H1 (cell line): Measurements from ENCODE around the gene CNNM1.

ENCODE experiments used
- CHD1 ChIP-seq: IDR thresholded peaks from 2 replicates; pipeline ENCODE4 v1.6.1; 2012; ENCODE audit warnings: low read depth, low read length, improper control_type of control experiment
- CTCF ChIP-seq, 3 experiments: IDR thresholded peaks; 1 replicate in 2 of 3; 2 replicates in 1 of 3; pipeline versions ENCODE4 v1.5.1 to v1.6.1; 2011; ENCODE audit warnings: low read length in 3 of 3, mild to moderate bottlenecking in 3 of 3, inconsistent platforms in 2 of 3, low read depth in 1 of 3, moderate library complexity in 1 of 3; ENCODE audit not compliant: insufficient read depth in 1 of 3; ENCODE audit errors: control extremely low read depth in 1 of 3
- HDAC2 ChIP-seq, 2 experiments: fragments of 300-600 bp in 1 of 2; sonication (generic) in 1 of 2; IDR thresholded peaks; 2 replicates each; pipeline ENCODE4 v1.6.1; 2011 to 2012; ENCODE audit warnings: low read depth in 2 of 2, low read length in 2 of 2, mild to moderate bottlenecking in 2 of 2, moderate library complexity in 2 of 2, borderline replicate concordance in 1 of 2, inconsistent platforms in 1 of 2
- MAX ChIP-seq: IDR thresholded peaks from 2 replicates; pipeline ENCODE4 v1.6.1; 2012; ENCODE audit warnings: inconsistent platforms
- POLR2A ChIP-seq, 2 experiments: IDR thresholded peaks; 1 replicate in 1 of 2; 2 replicates in 1 of 2; pipeline ENCODE4 v1.6.1; 2011; ENCODE audit warnings: low read depth in 2 of 2, low read length in 2 of 2, mild to moderate bottlenecking in 2 of 2; ENCODE audit errors: control extremely low read depth in 1 of 2
- TBP ChIP-seq: IDR thresholded peaks from 2 replicates; pipeline ENCODE4 v1.6.1; 2011; ENCODE audit warnings: low read depth, low read length, improper control_type of control experiment
- ZNF274 ChIP-seq: IDR thresholded peaks from 2 replicates; pipeline ENCODE4 v1.7.0; 2012; ENCODE audit warnings: low read length, borderline replicate concordance; ENCODE audit errors: extremely low read depth

GRCh38 chr10:99337311-99337811, 8.2 kb downstream of the CNNM1 start:
- TF ChIP-seq MAX (no peak), CHD1 (no peak), POLR2A (IDR thresholded peaks at IDR 0.05; ENCODE audit: control extremely low read depth in 1 of 2, low read depth in 2 of 2, low read length in 2 of 2) (no peak), ZNF274 (no peak), CTCF (IDR thresholded peaks at IDR 0.05; ENCODE audit: control extremely low read depth in 1 of 3, insufficient read depth in 1 of 3, low read depth in 1 of 3, low read length in 3 of 3) (no peak), TBP (no peak), HDAC2 (IDR thresholded peaks at IDR 0.05; ENCODE audit: borderline replicate concordance in 1 of 2, low read depth in 2 of 2, low read length in 2 of 2) (no peak)
